HG03460 (cell line): ENCODE data around the gene PTOV1.
A peak's percentile ranks its signal among the peaks of the same experiment; 100 is the strongest.

Experiments
- ATAC-seq: cut with Tn5 transposase; IDR thresholded peaks from one replicate; pipeline ENCODE4 v1.9.1; 2021; ENCODE audit not compliant: unreplicated experiment

PTOV1 gene

DNA sequence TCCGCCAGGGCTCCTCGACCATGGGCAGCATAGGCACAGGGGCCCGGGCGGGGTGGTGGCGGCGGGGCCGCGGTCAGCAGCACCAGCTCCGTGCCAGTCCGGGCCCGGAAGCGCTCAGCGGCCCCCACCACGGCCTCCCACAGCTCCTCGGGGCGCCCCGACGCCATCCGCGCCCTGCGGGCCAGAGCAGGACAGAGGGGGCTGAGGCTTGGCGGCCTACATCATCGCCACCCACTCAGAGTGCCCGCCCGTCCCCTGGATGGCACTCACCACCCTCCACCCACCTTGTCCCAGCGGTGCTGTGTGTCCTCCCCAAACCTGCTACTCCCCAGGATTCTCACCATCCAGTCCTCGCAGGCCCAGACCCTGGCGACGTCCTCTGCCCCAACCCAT lies 22.2 kb downstream of the PTOV1 start:
- no peak for ATAC-seq

- no peak for ATAC-seq
These were observed 22.9 kb downstream of the PTOV1 start for GRCh38 chr19:49873834-49874233.

DNA sequence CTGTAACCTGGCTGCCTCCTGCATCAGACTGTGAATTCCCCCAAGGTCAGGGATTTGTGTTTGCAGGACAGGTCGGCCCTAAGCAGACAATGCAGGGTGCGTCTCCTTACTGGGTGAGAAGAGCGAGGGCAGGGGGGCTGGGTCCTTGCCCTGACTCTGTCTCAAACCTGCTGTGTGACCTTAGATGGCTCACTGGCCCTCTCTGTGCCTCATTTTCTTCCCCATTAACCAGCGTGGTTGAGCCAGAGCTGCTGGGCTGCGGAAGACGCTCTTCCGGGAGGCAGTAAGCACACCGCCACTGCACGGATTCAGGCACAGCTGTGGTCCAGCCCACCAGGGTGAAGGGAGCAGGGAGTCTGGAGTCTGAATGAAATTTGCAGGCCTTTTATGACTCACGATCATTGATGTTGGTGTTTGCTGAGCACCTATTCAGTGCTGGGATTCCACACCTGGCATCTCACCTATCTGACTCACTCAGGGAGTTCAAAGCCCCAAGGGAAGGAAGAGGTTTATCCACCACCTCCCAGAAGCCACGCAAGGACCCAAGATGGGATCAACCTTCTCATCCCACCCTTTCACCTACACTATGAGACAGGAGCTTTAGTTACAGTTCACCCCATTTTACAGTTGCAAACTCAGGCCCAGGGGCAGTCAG lies 23.7 kb downstream of the PTOV1 start:
- ATAC-seq: no peak

DNA sequence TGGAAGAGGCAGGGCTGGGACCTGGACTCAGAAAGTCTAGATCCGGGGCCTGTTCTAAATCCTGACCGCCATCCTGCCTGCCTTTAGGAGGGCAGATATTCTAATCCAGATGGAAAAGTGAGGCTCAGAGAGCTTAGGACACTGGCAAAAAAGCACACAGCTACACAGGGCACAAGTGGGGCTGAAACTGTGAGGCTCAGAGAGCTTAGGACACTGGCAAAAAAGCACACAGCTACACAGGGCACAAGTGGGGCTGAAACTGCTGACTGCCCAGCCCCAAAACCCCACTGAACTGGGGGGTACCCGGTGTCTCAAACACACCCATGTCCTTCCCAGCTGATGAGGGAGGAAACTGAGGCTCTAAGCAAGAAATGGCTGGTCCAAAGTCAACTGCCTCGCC lies 24.2 kb downstream of the PTOV1 start:
- no peak for ATAC-seq

DNA sequence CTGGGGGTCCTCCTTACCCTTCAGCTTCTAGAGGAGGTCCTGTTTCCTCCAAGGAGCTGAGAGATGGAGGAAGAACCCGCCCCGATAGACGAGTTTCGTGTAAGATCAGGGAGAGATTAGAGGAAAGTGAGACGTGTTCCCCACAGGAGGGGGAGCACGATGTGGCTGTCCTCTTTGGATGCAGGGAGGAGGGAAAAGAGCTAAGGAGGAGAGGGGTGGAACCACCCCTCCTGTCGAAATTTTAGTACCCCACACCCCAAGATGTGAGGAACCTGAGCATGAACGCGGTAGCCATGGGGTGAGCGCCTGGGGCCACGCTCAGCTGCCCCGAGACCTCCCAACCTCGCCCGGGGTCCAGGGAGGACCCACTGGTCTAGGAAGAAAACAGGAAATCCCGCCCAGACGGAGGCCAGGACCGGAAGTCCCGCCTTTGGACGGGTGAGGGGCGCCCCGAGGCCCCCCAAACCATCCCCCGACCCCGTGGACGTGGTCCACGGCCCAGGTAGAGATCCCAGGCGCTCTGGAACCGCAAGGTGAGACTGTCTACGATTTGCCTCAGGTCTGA lies 25.0 kb downstream of the PTOV1 start:
- no peak for ATAC-seq

DNA sequence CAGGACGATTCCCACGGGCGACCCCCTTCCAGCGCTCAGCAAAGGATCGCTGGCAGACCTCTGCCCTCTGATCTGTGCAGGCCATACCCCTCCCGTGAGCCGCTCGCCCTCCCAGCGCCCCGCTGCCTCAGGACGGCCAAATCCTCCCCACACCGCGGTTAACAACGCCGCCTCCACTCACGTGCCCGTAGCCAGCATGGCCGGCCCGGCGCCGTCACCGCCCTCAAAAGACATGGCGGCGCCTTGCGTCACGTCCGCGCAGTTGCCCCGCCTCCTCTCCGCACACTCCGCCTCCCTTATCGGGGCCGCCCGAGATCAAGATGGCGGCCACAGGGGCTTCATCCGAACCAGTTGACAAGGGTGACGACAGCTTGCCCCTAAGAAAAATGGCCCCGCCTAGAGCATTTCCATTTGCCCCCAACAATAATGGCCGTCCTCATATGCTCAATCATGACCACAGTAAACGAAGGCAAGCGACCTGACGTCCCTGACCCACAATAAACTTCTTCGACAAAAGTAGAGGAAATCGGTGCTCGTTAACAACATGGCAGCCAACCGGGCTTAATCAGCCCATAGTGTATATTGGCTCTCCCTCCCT lies 25.6 kb downstream of the PTOV1 start:
- peak; percentile 48 for ATAC-seq

DNA sequence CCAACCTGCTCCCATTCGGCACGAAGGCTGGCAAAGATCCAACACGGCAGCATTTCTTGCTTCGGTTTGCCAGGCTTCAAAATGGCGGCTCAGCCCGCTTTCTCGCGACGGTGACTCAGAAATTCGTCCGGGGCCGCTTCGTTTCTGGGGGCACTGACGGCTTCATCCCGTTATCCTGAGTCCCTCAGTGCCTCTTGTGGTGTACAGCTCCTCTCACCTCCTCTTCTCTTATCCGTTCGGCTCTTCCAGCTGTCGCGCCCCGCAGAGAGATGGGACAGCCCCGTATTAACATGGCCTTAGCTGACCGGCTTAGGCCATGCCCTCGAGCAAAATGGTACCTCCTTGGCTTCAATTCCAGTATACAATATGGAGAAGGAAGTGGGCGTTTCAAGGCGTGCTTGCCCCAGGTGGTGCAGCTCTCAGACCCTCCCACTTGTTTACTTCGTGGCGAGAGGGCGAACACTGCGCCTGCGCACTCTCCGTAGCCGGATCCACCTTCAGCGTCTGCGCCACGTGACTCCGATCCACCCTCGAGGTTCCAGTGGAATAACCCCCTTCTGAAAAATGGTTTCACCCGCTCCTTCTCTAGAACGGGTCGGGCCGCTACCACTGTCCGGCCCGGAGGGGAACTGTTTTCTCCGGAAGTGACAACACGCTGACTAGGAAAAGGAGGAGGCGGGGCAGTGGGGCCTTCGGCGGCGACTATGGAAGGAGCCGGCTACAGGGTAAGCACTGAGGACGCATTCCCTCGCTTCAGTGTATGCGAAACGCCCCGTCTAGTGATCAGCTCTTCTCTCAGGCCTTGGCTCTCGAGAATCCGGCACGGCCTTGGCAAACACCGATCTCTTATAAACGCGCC lies 26.3 kb downstream of the PTOV1 start, which contains the start of the genes AKT1S1 and TBC1D17:
AKT1S1 (minus strand) TSS at position 336 of the 859 bp plus-strand sequence. CDS start 4,060 bp downstream, outside the sequence.
TBC1D17 (plus strand) TSS at position 683 of the 859 bp plus-strand sequence; CDS start at position 705, 22 bp downstream.
- ATAC-seq: peak; percentile 51

DNA sequence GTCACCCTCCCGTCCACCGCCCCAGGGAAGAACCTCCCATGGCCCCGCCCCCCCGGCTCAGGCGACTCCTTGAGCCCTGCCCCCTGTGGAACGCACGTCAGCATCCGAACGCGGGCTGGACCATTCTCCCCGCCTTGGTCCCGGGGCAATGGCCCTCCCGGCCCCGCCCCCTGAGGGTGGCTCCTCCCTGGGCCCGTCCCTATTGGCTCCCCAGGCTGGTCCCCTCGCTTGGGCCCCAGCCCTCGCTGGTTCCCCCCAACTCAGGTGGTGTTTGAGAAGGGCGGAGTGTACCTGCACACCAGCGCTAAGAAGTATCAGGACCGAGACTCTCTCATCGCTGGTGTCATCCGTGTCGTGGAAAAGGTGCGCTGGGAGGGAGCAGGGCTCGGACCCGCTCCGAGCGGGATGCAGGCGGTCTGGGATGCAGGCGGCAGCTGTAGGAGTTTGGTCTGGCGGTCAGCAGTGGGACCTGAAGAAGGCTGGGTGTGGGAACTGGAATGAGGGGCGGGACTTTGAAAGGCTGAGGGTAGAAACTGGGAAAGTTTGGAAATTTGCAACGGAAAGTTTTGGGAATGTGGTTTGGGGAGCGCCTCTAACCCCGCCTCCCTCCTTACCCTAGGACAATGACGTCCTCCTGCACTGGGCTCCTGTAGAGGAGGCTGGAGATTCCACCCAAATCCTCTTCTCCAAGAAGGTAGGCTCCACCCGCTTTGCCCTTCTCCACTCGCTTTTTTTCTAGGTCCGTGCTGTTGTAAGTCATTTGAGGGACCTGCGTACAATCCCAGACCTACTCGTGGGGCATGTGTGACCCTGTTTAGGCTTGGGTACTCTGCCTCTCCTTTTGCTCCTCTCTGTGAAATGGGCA lies 27.2 kb downstream of the PTOV1 start:
- ATAC-seq: peak; percentile 44

- ATAC-seq: no peak
These were observed 27.7 kb downstream of the PTOV1 start for GRCh38 chr19:49878744-49879070.

DNA sequence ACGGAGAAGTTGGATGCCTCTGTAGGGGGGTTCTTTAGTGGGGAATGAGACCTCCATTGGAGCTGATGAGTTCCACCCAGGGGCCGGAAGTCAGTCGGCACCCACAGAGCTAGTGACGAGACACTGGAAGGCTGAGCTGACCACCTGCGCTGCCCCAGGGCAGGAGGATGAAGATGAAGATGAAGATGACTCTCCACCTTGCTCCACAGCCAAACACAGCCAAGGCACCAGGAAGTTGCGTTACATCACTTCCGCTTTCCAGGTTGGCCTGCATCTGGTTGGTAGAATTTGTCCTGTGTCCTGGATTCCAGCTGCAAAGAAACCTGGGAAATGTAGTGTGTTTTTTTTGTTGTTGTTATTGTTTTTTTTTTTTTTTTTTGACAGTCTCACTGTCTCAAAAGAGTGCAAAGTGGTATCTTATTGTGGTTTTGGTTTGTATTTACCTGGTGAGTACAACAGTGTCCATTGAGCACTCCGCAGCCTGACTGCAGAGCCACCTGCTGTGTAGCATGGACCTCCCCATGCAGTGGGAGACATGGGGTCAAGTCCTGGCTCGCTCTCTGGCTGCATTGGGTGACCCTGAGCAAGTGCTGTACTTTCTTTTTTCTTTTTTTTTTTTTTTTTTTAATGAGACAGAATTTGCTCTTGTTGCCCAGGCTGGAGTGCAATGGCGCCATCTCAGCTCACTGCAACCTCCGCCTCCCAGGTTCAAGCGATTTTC lies 28.4 kb downstream of the PTOV1 start:
- no peak for ATAC-seq

DNA sequence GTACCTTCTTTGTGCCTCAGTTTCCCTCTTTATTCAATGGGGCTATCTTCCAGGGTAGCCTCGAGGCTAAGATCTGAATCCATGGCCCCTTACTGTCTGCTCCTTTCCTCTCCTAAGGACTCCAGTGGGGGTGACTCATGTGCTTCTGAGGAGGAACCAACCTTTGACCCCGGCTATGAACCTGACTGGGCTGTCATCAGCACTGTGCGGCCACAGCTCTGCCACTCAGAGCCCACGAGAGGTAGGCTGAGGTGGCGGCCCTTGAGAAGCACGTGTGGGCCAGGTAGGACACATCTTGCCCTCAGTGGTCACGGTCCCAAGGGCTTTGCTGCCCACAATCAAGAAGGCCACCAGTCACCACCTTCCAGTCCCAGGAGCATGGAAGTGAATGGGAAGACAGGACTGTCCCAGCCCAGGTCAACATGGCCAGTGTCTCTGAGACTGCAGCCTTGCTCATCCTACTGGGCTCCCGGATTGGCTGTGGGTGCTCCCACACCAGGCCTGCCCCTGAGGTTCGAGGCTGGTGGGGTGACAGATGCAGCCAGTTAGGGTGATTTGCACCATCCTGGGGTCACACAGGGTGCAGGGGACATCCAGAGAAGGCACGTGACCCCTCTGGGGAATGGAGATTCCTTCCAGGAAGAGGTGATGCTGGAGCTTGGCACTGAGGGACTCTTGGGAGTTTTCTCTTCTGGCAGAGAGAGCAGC lies 29.4 kb downstream of the PTOV1 start:
- no peak for ATAC-seq

DNA sequence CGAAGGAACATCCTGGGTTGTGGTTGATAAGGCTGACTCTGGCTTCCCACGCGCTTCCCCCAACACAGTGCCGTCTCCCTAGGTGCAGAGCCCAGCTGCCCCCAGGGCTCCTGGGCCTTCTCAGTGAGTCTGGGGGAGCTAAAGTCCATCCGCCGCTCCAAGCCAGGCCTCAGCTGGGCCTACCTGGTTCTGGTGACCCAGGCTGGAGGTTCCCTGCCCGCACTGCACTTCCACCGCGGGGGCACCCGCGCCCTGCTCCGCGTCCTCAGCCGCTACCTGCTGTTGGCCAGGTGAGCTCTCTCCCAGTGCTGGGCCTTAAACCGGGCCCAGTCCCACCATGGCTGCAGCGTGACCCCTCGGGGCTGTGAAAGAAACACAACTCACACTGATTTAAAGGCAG lies 30.2 kb downstream of the PTOV1 start:
- no peak for ATAC-seq

GRCh38 chr19:49881672-49882394 lies 30.9 kb downstream of the PTOV1 start:
- ATAC-seq: no peak

GRCh38 chr19:49882643-49883042 lies 31.7 kb downstream of the PTOV1 start:
- ATAC-seq: no peak

- ATAC-seq: no peak
These were observed 32.1 kb downstream of the PTOV1 start for GRCh38 chr19:49883094-49883493.

- no peak for ATAC-seq
These were observed 33.1 kb downstream of the PTOV1 start for GRCh38 chr19:49884109-49884508.

DNA sequence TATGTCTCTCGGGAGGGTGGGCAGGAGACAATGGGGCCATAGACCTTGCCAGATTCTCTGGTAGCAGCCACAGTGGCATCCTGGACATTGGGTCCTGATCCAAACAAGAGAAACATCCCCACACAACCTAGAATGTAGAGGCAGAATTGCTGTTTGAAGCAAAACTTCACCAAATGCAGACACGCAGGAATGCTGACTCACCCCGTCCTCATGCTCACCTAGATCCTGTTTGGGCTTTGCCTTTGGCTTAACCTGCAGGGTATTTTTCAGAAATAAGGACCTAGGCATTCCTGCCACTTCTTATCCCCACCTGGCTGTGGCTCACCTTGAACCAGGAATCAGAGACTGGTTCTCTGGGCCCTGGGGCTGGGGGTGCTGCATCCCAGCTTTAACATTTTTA lies 33.8 kb downstream of the PTOV1 start:
- no peak for ATAC-seq

DNA sequence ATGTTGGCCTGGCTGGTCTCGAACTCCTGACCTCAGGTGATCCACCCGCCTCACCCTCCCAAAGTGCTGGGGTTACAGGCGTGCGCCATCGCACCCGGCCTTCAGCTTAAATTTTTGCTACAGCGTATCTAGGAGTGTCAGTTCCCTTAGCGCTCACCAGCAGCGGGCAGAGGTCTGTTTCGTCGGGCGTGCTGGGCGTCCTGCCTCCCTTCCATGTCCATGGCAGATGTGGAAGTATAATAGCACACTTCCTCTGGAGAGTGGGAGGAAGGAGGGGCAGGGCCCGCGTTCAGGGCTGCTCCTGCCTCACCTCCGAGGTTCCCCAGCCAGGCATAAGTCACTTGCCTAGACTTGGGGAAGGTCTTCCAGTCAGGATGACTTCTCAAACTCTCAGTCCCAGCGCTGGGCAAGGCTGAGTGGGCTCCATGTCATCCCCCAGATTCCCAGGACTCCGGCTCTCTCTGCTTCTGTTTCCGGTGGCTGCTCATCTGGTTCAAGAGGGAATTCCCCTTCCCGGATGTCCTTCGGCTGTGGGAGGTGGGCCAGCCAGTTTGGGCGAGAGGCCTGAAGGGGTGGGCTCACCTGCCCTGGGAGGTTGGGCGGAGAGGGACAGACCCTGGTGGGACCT lies 36.2 kb downstream of the PTOV1 start:
- ATAC-seq: no peak
